HG03039 (cell line): ENCODE measurements around the gene ENTPD3.

Source experiments
- ATAC-seq: cut with Tn5 transposase; IDR thresholded peaks from one replicate; pipeline ENCODE4 v1.9.1; 2021; ENCODE audit warnings: mild to moderate bottlenecking, moderate library complexity; ENCODE audit not compliant: unreplicated experiment

Gene ENTPD3

GRCh38 chr3:40387001-40387894 lies at the start of gene ENTPD3:
Gene ENTPD3, plus strand, starts transcription at chr3:40387184. Its CDS starts 874 bp downstream, at chr3:40388058.
- no peak for ATAC-seq

GRCh38 chr3:40339871-40340270 lies 47.1 kb upstream of the ENTPD3 start:
- no peak for ATAC-seq

GRCh38 chr3:40340541-40341170 lies 46.3 kb upstream of the ENTPD3 start:
- no peak for ATAC-seq

GRCh38 chr3:40341671-40342070 lies 45.3 kb upstream of the ENTPD3 start:
- ATAC-seq = no peak

- ATAC-seq = no peak
Observed at GRCh38 chr3:40350529-40350928, 36.5 kb upstream of the ENTPD3 start.

- no peak for ATAC-seq
Observed at GRCh38 chr3:40355410-40355809, 31.6 kb upstream of the ENTPD3 start.

- no peak for ATAC-seq
Observed at GRCh38 chr3:40358454-40358853, 28.5 kb upstream of the ENTPD3 start.

GRCh38 chr3:40363674-40364073 lies 23.3 kb upstream of the ENTPD3 start:
- ATAC-seq = no peak

GRCh38 chr3:40366203-40367162 lies 20.5 kb upstream of the ENTPD3 start:
- ATAC-seq = no peak

GRCh38 chr3:40369716-40370115 lies 17.3 kb upstream of the ENTPD3 start:
- no peak for ATAC-seq

- no peak for ATAC-seq
Observed at GRCh38 chr3:40377822-40378221, 9.2 kb upstream of the ENTPD3 start.

GRCh38 chr3:40379674-40380306 lies 7.2 kb upstream of the ENTPD3 start:
- ATAC-seq = no peak

GRCh38 chr3:40381904-40382616 lies 4.9 kb upstream of the ENTPD3 start:
- no peak for ATAC-seq

GRCh38 chr3:40382617-40382979 lies 4.4 kb upstream of the ENTPD3 start:
- no peak for ATAC-seq

- no peak for ATAC-seq
Observed at GRCh38 chr3:40386213-40386612, 771 bp upstream of the ENTPD3 start.

- no peak for ATAC-seq
Observed at GRCh38 chr3:40387895-40388254, 891 bp downstream of the ENTPD3 start.

GRCh38 chr3:40396406-40396805 lies 9.4 kb downstream of the ENTPD3 start:
- ATAC-seq = no peak

- ATAC-seq = no peak
Observed at GRCh38 chr3:40397129-40397528, 10.1 kb downstream of the ENTPD3 start.

GRCh38 chr3:40397912-40398311 lies 10.9 kb downstream of the ENTPD3 start:
- no peak for ATAC-seq

GRCh38 chr3:40398346-40398745 lies 11.4 kb downstream of the ENTPD3 start:
- ATAC-seq = no peak
